Activated CD4-positive, alpha-beta T cell treated with anti-CD3 and anti-CD28 coated beads, Interleukin-10, Interleukin-2, amounts not matched to agents 100 ng/mL and 50 ng/mL, durations not matched to agents 16 hours and 8 hours (primary cell): ENCODE measurements around the gene RPL22.

Experiments
- DNase-seq: peaks from one replicate; pipeline ENCODE4 v3.0.0-alpha.2; 2020

RPL22 gene

DNA sequence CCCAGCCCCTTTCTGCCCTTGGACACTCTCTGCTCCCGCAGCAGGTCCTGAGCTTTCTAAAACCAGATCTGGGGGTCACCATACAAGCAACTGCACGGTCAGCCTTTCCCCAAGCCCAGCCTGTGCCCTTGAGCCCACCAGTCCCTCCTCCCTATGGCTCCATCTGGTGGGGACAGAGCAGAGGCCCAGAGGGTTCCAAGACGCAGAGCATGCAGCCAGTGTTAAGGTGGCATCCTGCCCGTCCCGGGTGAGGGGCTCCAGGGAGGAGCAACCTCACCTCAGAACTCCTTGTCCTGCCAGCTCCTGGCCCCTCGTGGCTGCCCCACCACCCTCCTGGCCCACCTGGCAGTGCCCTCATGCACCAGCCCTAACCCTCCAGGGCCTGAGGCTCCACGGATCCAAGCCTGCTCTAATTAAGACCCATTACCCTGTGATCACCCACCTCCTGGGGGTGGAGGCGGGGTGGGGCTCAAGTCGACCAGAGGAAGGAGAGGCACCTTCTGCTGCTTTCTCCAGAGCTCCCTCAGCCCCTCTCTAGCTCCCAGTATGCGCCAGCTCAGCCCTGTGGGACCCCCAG is 27.8 kb downstream of the RPL22 start:
- DNase-seq = no peak

DNA sequence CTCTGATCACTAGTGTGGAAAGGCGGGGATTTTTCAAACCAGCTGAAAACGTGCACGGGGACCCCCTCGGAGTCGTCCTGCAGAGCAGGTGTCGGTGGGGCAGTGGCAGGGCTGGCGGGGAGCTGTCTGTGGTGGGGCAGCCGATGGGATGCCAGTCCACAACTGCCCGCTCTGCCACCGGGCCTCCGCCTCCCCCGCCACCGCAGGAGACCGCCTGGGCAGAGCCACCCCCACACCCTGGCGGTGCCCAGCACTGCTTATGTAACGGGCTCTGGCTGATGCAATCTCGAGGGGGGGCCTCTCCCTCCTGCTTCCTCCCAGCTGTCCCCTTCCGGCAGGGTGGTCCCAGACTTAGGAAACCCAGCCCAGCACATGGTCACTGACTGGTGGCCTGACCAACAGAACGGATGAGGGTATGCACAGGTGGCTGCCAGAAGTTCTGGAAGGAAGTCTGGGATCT is 28.6 kb downstream of the RPL22 start:
- DNase-seq = no peak

DNA sequence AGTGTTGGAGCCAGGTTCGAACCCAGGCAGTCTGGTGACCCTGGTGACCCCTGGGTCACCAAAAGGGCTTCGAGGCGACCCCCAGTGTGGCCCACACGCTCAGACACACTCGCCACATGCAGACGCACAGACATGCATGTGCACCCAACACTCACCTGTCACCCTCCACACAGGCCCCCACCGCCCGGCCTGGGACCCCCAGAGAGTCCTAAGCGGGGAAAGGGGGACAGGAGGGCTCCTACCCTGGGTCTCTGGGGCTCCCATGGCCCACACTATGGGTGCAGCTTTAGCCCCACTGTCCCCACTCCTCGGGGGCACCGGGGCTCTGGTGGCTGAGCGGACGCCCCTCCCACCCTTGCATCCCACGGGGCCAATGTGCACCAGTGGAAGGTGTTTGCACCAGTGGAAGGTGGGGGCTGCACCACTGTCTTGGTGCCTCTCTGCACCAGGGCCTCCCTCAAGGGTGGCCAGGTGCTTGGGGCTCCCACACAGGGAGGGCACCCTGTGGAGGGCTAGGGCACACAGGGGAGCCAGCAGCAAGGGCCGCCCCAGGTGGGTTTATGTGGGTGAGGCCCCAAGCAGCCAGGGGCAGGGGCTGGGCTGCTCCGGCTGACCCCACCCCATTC is 29.2 kb downstream of the RPL22 start:
- DNase-seq = no peak

DNA sequence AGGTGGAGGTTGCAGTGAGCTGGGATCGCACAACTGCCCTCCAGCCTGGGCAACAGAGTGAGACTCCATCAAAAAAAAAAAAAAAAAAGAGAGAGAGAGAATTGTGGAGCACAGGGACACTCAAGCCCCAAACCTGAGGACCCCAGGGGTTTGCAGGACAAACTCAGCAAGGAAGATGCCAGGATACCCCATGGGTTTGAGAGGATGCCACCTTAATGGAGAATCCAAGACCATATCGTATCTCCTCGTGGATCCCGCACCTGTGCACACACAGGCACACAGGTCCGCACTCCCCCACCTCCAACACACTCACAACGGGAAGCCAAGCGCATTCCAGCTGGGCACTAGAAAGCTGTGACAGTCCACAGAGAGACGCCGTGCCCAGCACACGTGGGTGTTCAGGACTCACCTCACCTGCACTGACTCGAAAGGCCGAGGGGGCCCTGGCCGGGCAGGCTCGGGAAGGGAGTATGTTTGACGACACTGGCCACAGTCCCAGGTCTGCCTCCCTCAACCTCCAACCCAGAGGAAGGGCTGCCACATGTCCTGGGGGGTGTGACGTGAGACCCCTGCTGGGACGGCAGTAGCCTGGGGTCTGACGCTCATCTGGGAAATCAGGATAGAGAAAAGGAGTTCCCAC is 30.3 kb downstream of the RPL22 start:
- no peak for DNase-seq

DNA sequence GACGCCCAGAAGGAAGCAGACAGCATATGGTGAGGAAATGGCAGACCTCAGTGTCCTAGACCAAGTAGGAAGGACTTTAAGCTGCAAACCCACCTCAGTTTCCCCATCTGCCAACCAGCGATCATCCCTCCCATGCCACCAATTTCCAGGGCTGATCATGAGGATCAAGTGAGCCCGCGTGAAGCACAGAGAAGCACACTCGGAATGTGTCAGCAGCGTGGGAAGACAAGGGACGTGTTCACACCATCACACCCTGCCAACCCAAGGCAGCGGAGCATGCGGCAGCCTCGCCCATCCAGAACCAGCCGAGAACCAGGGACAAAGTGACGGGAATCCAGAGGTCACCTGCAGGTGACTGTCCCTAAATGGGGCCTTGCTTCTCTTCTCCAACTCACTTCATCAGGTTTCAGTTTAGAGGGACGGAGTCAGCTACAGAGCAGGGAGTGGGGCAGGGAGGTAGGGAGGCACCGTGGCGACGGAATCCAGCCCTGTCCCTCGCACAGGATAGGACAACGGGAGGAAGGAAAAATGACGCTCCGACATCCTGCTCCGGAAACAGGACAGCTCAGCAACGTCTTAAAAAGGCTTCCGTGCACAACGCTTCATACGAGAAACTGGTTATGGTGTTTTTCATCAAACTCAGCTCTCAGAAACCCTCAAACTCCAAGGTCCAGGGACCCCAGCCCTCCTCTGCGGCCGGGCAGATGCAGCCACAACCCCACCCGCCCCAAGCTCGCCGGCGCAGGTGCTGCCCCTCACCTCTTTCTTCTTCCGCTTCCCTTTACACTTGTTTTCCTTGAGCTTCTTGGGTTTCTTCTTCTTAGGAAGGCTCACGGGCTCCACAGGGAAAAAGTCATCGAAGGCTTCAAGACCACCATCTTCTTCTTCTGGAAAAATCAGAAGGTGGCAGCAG is 31.7 kb downstream of the RPL22 start:
- no peak for DNase-seq

DNA sequence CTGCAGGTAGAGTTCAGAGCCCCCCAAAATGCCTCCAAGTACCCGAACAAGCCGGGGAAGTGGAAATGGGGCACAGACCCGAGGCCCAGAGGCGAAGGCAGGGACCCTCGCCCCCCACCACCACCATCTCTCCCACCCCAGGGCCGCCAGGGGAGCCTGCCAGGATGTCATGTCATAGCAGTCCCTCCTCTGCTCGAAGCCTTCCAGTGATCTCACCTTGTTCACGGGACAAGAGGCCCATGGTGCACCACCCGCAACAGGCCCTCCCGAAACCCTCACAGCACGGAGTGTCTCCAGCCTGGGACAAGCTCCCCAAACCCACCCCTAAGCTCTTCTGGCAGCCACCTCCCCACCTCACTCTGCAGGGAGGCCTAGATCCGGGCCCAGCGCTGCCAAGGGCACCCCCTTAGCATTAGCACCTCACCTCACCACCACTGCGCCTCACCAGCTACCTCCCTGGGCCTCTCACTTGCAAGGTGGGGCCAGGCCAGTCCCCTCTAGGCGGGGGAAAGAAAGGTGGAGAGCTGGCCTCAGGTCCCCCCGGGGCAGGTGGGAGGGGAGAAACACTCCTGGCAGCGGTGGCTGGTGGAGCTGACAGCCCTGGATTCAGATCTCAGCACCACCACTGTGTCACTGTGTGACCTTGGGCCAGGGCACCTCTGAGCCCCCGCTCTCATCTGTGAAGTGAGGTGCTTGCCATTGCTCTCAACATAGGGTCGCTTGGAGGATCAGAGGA is 32.6 kb downstream of the RPL22 start:
- no peak for DNase-seq

DNA sequence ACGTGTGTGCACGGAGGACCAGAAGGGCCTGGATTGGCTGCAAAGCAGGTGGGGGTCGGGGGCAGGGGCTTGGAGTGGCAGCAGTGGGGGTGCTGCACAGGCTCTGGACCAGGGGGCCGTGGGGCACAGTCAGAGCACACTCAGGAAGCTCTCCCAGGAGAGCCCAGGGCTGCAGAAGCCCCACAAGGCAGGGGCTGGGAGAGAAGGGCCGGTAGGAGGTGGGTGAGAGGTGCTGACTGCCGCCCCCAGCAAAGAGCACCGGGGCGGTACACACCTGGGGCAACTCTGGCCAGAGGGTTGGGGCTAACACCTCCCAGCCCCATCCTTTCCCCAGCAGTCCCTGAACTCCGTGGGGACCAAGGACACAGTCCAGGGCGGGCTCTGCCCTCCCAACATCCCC is 33.2 kb downstream of the RPL22 start:
- DNase-seq = no peak

DNA sequence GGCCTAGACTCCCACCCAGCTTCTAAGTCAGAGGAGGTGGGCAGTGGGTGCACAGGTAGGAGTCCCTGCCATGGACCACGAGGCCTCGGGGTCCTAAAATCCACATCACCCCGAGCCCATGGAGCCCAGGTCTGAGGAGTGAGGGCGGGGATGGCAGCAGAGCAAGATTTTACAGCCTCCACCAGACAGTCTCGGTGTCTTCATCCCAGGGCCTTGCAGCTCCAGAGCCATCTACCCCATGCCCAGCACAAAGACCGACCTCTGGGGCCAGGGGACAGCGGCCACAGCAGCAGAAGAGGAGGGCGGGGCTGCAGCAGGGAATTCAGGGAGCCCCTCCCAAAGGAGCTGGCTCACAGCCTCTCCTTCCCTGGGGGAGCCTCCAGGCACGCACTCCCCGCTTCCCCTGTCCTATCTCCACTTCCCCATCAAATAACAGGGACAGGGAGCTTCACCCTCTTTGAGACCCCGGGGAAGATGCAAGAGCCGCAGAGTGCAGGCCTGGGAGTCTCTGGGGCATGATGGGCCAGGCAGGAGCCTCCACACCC is 33.9 kb downstream of the RPL22 start:
- no peak for DNase-seq

DNA sequence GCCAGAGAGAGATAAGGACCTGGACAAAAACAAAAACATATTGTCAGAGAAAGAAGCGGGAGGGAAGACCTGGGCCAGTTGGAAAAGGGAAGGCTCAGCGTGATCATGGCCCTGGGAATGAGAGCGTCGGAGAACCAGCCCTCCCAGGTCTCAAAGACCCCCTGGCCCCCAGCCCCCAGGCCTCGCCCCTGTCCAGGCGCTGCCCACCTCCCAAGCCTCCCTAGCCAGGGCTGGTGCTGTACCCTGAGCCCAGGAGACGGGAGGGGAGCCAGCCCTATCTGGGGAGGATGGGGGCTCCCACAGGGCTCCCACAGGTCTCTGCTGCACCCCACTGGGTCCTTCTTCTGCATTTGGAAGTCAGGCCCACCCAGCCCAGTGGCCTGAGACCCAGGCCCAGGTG is 34.4 kb downstream of the RPL22 start:
- no peak for DNase-seq

DNA sequence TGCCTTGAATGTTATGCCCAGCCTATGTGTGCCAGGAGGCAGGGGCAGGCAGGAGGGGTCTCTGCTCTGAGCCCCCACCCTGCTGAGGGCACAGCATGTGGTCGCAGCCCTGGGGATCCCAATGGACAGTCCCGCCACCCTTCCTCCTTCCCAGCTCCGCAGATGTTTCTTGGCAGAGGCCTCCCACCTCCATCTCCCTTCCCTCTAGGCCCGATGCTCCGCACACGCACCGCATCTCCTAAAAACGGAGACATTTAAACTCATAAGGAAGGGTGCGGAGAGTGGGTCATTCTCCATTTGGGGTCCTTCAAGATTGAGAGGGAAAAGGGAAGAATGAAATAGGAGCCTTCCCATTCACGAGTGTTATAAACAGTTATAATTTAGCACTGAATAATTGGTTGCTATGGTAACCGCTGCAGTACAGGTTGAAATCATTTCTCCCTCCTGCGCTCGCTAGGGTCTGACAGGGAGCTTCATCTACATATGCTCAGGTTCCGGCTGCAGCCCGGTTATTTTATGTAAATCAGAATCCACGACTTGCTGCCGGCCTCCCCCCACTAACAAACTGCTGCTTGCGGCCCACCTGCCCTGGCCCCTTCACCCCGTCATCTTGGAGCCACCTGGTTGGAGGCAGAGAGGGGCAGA is 35.3 kb downstream of the RPL22 start:
- no peak for DNase-seq

DNA sequence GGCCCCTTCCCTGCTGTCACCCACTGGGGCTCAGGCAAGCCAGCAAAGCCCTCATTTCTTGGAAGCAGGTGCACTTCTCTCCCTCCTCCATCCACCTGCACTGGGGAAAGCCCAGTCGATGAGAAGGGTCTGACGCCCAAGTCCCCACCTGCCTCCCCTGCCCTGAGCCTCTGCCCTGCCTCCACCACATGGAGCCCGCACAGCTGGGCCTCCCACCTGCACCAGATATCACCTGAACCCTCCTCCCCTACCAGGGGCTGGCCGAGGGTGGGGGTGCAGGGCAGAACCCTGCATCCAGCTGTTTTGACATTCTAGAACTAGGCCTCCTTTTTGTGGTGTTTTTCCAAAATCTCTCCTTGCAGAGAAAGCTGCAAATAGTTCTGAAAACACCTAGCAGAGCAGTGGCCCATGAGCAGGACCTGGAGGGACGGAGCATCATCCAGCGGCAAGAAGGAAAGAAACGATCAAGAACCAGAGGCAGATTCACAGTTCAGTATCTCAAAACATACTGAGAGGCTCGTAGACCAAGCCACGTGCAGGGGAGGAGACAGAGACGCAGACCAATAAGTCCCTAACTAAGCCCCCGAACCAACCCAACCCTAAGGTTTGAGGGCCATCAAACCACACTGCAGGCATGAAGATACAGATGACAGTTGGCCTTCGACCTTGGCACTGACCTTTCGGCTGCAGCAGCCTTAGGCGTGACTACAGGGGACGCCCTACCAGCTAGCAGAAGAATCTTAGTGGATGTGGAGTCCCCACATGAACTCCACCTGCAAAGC is 36.0 kb downstream of the RPL22 start:
- no peak for DNase-seq

DNA sequence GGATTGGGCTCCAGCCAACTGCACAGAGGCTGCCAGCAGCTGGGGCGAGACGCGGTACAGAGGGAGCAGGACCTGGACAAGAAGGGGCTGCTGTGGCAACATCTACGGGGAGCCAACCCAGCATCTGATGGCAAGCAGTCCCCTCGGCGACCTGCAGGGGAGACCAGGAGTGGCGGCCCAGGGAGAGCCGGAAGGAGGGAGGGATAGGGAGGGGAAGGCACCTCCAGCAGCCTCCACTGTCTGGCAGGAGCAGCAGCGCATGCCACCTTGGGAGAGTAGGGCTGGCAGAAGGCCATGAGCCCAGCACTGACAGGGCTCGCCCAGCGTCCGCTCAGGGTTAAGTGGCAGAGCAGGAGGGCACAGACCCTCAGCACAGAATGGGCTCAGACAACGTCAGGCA is 36.6 kb downstream of the RPL22 start:
- DNase-seq = no peak

DNA sequence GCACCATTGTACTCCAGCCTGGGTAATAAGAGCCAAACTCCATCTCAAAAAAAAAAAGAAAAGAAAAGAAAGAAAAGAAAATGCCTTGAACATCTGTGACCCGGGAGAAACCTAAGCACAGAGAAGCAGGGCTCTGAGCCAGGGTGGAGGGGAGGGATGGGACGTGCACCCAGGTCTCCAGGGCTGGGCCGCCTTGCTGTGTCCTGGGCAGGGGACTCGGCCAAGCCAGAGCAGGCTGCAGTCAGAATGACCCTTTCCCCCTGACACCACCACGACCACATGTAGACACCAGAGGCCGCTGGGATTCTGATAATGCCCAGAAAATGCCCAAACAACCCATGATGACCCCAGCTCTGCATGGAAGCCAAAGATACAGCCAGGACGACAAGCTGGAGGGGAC is 37.1 kb downstream of the RPL22 start:
- DNase-seq = no peak

DNA sequence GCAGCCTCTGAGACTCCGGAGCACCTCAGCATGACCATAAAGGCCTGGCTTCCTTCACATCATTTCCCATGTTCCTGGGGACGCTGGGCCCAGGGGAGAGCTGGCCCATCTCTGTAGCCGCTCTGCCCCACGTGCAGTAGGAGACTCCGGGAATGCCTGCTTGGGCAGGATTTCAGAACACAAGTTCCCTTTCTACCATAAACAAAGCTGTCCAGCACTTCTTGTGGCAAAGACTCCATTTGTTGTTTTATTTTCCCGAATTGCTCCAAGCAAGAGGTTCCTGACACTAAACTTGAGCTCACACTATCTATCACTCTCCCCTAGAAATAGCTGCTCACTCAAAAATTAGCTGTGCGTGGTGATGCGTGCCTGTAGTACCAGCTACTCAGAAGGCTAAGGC is 41.2 kb downstream of the RPL22 start:
- DNase-seq = no peak

DNA sequence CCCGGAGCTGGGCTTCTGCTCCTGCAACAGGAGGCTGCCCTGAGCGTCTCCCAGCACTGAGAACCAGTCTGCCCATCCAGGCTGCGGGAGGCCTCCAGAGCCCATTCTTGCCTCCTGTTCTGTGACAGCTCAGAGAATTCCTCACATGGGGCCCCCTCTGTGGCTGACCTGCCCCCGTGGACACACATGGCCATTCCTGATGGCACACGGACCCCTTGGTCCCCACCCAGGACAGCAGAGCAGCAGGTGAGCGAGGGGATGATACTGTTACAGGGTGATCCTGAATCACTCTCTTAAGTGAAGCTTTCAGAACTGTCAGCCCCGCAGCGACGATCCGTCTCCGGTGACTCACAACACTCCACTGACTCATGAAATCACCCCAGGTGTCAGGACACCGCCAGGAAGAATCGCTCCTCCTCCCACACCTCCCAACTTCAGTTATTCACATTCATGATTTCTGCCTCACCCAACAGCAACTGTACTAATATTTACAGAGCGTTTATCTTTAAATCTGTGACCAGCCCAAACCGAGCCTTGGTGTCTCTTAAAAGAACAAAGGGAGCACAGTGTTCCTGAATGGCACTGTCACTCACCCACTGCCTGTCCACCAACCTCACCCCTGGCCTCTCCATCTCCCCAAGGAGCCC is 41.7 kb downstream of the RPL22 start:
- DNase-seq = peak; percentile 43

DNA sequence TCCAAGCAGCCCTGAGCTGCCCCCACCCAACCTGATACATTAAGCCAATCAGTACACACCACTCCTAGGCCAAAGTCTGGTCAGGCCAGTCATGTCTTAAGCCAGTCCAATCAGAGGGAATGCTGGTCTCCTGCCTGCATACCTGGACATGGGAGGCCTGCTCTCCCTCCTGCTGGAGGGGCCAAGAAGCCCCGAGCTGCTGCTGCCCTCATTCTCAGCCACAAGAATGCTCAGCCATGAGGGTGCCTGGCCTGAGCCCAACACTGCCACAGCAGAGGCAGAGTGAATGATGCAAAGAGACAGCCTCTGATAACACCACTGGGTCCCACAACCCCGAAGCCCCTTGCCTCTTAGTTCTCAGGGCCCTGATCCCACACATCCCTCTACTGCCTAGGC is 42.3 kb downstream of the RPL22 start:
- no peak for DNase-seq

DNA sequence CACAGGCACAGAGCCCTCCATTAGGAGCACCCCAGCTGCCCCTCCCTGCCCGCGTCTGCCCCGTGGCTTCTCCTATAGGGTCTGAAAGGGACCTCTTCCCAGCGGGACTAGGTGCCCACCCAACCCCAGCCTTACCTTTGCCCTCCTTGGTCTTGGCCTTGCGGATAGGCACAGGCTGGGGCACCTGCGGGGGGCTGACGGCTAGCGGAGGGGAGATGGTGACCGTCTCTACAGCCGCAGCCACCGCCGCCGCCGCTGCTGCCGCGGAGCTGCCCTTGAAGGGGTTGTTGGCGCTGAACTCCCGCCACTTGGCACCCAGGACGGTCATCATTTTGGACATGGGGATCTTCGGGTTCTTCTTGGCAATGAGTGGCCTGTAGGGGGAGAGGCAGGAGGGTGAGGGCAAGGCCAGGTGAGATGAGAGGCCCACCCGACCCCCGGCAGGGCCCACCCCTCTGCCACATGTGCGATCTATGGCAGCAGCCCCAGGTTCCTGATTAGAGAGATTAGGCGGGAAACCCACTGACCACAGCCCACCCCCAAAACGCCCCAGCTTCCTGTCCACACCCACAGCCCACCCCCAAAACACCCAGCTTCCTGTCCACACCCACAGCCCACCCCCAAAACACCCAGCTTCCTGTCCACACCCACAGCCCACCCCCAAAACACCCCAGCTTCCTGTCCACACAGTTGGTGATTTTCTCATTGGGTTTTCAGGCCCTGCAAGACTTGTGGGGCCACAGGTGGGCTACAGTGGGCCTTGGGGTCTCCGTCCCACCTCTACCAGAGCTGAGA is 44.7 kb downstream of the RPL22 start:
- no peak for DNase-seq

DNA sequence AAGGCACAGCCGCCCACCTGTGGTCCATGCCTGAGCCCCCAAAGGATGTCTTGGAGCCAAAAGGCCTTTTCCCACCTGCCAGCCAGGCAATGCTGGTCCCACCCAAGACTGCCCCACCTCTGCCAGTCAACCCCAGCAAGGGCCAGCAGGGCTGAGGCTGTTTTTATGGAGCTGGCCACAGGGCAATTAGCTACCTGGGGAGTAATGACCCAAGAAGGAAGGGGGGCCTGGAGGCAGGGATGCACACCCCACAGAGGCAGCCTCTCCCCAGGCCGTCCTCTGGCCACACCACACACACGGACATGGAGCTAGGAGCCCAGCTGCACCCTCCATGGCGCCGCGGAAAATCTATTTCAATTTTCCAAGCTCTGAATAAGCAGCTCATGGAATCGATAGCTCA is 46.5 kb downstream of the RPL22 start:
- no peak for DNase-seq

DNA sequence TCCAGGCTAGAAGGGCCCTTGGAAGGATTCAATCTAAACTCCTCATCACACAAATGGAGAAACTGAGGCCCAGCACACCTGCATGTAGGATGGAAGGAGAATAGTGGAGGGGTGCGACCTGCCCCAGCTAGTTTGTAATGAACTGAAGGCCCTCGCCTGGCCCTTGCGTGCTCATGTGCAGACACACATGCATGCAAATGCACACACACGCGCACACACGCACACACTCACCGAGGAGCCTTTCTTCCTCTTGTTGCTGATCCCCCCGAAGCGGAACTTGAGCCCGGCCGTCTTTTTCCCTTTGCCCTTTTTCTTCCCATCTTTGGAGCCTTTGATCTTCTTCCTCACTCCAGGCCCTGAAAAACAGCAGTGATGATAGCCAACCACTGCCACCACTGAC is 47.2 kb downstream of the RPL22 start:
- no peak for DNase-seq

DNA sequence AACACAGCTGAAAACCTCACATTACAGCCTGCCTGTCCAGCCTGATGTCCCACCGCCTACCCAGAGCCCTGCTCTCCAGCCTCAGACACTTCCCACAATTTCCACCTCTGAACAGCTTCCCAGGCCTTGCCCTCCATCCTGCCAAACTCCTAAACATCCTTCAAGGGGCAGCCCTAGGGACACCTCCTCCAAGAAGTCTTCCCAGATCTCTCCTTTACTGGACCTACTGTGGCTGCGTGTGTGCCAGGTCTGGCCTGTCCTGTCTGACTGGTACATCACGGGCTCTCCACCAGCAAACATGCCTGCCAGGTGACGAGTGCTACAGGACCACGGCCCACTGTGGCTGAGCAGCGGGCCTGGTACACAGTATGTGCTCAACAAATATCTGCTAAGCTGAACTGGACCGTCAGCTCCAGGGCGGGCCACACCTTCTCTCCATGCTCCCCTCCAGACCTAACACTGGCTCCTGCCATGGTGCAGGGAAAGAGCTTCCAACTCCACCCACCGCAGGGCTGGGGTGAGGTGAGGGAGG is 48.0 kb downstream of the RPL22 start:
- DNase-seq = no peak
